IMR-90 (cell line): ENCODE data around the gene CLK2.

Source experiments
- CTCF ChIP-seq: conservative IDR thresholded peaks from 2 replicates; pipeline ENCODE4 v1.5.1; 2012; ENCODE audit warnings: mild to moderate bottlenecking, low read depth, low read length, improper control_type of control experiment
- MAZ ChIP-seq: IDR thresholded peaks from 2 replicates; pipeline ENCODE4 v1.6.1; 2012; ENCODE audit warnings: low read depth, mild to moderate bottlenecking, low read length, improper control_type of control experiment, moderate library complexity, borderline replicate concordance
- MXI1 ChIP-seq: IDR thresholded peaks from 2 replicates; pipeline ENCODE4 v1.6.1; 2012; ENCODE audit warnings: low read depth, mild to moderate bottlenecking, low read length, moderate library complexity, borderline replicate concordance
- POLR2A ChIP-seq: IDR thresholded peaks from 2 replicates; pipeline ENCODE4 v1.6.1; 2012; ENCODE audit warnings: mild to moderate bottlenecking, low read depth, low read length
- RAD21 ChIP-seq: IDR thresholded peaks from 2 replicates; pipeline ENCODE4 v1.6.1; 2012; ENCODE audit warnings: low read length, improper control_type of control experiment
- RFX5 ChIP-seq: IDR thresholded peaks from 2 replicates; pipeline ENCODE4 v1.8.0; 2012; ENCODE audit warnings: low read depth, mild to moderate bottlenecking, low read length, moderate library complexity

- TF ChIP-seq POLR2A: no peak
- no peak for TF ChIP-seq RAD21
- no peak for TF ChIP-seq CTCF
- no peak for TF ChIP-seq MAZ
- no peak for TF ChIP-seq RFX5
- TF ChIP-seq MXI1: no peak
These were observed 22.1 kb upstream of the CLK2 start for GRCh38 chr1:155295183-155295941.
